Stimulated activated CD4-positive, alpha-beta T cell treated with anti-CD3 and anti-CD28 coated beads, Interleukin-12 subunit alpha, Interleukin-12 subunit beta, amount 100 ng/mL, for 48 hours (primary cell): Measurements from ENCODE around the gene WDR17.

Experiments used
- DNase-seq, 3 donors: peaks; one replicate each; pipeline ENCODE4 v3.0.0-alpha.2; 2020; ENCODE audit warnings: low read depth in 2 of 3, low spot score in 1 of 3

The WDR17 gene

DNA sequence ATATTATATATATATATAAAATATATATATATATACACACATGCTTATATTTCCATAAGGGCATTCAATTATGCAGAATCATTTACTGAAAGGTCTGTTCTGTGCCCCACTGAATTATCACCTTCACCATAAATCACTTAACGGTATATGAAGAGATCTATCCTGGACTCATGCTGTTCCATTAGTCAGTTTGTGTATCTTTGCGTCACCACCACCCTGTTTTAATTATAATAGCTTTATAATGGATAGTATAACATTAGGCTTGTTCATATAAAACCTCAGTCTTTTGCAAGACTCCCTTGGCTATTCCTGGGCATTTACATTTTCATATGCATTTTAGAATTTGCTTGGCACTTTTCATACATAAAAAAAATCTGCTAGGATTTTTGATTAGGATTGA is 19.1 kb downstream of the WDR17 start:
- DNase-seq: no peak

DNA sequence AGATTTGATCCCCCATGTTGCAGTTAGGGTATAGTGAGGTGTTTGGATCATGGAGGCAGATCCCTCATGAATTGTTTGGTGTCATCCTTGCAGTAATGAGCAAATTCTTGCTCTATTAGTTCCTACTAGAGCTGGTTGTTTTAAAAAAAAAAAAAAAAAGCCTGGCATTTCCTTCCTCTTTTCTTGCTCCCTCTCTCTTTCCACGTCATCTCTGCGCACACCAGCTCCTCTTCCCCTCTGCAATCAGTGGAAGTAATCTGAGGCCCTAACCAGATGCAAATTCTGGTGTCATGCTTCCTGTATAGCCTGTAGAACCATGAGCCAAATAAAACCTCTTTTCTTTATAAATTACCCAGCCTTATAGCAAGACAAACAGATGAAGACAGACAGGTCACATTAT is 24.5 kb downstream of the WDR17 start:
- no peak for DNase-seq

DNA sequence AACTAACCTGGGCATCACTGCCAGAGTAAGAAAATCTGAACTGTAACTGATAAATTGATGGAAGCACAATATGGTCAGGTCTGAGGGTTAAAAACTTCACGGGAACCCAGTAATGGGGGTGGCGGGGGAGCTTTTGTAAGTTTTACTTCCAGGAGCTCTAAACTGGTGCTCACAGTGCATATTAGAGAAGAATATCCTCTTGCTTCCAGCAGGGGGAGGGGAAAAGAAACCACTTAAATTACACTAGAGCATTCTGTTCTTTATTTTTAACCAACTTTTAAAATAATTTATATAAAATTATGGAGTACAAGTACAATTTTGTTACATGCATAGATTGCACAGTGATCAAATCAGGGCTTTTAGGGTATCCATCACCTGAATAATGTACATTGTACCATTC is 33.7 kb downstream of the WDR17 start:
- DNase-seq: no peak

GRCh38 chr4:176102414-176103063 is 36.9 kb downstream of the WDR17 start:
- no peak for DNase-seq

DNA sequence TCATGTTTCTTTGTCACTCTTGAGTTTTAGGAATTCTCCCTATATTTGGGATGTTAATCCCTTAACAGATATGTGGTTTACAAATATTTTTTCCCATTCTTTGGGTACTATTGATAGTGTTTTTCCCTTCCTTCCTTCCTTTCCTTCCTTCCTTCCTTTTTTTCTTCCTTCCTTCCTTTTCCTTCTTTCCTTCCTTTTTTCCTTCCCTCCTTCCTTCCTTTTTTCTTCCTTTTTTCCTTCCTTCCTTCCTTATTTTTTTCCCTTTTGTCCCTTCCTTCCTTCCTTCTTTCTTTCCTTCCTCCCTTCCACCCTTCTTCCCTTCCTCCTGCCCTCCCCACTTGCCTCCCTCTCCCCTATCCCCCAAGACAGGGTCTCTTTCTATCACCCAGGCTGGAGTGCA is 42.1 kb downstream of the WDR17 start:
- DNase-seq: no peak

- no peak for DNase-seq
Observed at GRCh38 chr4:176123710-176124407, 58.2 kb downstream of the WDR17 start.

- no peak for DNase-seq
Observed at GRCh38 chr4:176125063-176125462, 59.4 kb downstream of the WDR17 start.

- no peak for DNase-seq
Observed at GRCh38 chr4:176134670-176135069, 69.0 kb downstream of the WDR17 start.

GRCh38 chr4:176137631-176138030 is 72.0 kb downstream of the WDR17 start:
- DNase-seq: no peak

DNA sequence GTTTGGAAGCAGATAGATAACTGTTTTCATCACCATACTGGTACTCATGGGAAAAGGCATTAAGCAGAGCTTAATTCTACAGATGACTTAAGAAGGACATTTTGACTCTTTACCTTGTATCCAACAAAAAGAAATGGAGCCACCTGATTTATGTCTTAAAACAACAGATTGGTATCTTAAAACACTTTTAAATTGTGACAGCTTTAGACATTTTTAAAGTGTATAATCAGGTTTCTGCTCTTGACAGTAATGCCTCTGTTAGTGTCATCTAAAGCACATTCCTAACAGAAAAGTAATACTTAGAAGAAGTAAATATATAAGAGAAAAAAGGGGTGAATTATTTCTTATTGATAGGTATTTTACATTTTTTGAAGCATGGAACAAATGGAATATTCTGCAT is 73.9 kb downstream of the WDR17 start:
- DNase-seq: no peak

GRCh38 chr4:176142253-176142652 is 76.6 kb downstream of the WDR17 start:
- DNase-seq: no peak

GRCh38 chr4:176149680-176150355 is 84.2 kb downstream of the WDR17 start:
- DNase-seq: no peak

GRCh38 chr4:176150356-176150682 is 84.7 kb downstream of the WDR17 start:
- no peak for DNase-seq

GRCh38 chr4:176150704-176151103 is 85.1 kb downstream of the WDR17 start:
- no peak for DNase-seq

DNA sequence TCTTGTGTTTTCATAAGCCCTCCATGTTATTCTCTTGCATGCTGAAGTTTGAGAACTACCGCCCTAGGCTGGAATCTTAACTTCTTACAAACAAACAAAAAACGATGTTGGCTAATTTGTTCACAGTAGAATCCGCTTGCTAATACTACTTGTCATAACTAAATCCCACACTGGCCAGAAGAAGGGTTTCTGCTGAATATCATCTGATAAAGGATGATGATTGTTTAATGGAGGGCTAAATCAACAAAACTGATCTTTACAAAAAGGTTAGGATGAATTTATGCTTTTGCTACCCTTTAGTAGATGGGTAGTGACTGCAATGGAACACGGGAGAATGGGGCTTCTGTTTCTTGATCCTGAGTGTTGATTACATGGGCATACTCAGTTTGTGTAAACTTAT is 87.5 kb downstream of the WDR17 start:
- no peak for DNase-seq

DNA sequence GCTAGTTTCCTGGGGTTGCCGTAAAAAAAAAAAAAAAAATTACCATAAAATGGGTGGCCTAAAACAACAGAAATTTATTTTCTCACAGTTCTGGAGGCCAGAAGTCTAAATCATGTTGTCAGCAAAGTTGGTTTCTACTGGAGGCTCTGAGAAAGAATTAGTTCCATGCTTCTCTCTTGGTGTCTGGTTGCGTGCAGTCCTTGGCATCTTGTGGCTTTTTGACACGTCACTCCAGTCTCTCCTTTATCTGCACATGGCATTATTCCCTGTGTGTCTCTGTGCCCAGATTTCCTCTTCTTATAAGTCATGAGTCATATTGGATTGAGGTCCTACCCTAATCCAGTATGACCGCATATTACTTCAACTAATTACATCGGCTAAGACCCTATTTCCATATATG is 91.0 kb downstream of the WDR17 start:
- DNase-seq: no peak

DNA sequence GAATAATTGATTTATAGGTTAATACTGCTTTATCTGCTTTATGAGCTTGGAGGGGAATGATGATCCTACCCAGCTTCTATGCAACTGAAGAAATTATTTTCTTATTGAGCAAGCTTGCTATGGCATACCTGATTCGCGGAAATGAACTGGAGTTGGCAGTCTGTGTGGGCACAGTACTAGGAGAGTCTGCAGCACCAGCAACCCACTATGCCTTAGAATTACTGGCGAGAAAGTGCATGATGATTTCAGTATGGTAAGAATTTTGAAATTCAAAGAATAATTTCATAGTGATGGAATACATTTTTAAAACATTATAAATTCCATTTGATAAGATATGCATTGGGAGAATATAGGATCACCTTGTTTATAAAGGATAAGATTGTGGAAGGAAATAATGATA is 97.4 kb downstream of the WDR17 start:
- DNase-seq: no peak

- DNase-seq: no peak
Observed at GRCh38 chr4:176185051-176185450, 119.4 kb downstream of the WDR17 start.

DNA sequence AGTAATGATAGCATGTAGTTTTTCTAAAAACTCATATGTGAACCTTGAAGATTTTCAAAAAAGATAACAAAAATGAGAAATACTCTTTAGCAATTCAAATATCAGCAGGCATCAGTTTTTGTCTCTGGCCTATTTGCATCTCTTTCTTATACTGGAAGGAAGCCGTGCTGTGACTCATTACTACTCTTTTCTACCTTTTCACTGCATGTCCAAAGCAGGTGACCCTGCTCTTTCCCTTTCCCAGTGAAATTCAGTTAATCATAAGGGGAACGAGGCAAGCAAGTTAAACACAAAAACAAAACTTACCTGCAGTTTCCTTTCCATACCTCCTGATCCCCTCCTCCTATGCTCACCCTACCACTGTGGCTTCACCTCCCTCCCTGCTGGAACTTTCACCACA is 120.4 kb downstream of the WDR17 start:
- no peak for DNase-seq

- no peak for DNase-seq
Observed at GRCh38 chr4:176186671-176187395, 121.2 kb downstream of the WDR17 start.

- no peak for DNase-seq
Observed at GRCh38 chr4:176187624-176188023, 122.0 kb downstream of the WDR17 start.

- DNase-seq: no peak
Observed at GRCh38 chr4:176188654-176189053, 123.0 kb downstream of the WDR17 start.
